Neural cell (in vitro differentiated cells): ENCODE data around the gene STON2. TPM values are rescaled to one million over a fixed set of nuclear protein-coding genes. Genes with fewer than 3 reads are reported as not detected.

Experiments used
- H2AFZ ChIP-seq: fragments of 200-600, 300-800 bp; sonication (generic), shearing (Covaris generic); 2 replicates; pipeline ENCODE4 v1.6.0; 2014; ENCODE audit warnings: low read depth, mild to moderate bottlenecking, antibody characterized with exemption, low read length, moderate library complexity
- H3F3A ChIP-seq: fragments of 200-600 bp; shearing (Covaris generic); 2 replicates; pipeline ENCODE4 v1.6.1; 2016; ENCODE audit warnings: mild to moderate bottlenecking, moderate library complexity, mixed read lengths, antibody characterized with exemption, low read length; ENCODE audit not compliant: insufficient read depth, poor library complexity, severe bottlenecking
- H3K27ac ChIP-seq: fragments of 200-600, 300-800 bp; sonication (generic), shearing (Covaris generic); 2 replicates; pipeline ENCODE4 v1.5.1; 2014; ENCODE audit warnings: mild to moderate bottlenecking, low read length, moderate library complexity
- H3K27me3 ChIP-seq: fragments of 300-800, 200-600 bp; sonication (generic), shearing (Covaris generic); 2 replicates; pipeline ENCODE4 v1.6.0; 2014; ENCODE audit warnings: mild to moderate bottlenecking, low read depth, low read length, moderate library complexity; ENCODE audit not compliant: insufficient read depth
- H3K36me3 ChIP-seq: fragments of 300-800, 200-600 bp; sonication (generic), shearing (Covaris generic); 2 replicates; pipeline ENCODE4 v1.5.1; 2014; ENCODE audit warnings: mild to moderate bottlenecking, antibody characterized with exemption, low read length, moderate library complexity; ENCODE audit not compliant: insufficient read depth
- H3K4me2 ChIP-seq: fragments of 300-800, 200-600 bp; sonication (generic), shearing (Covaris generic); 2 replicates; pipeline ENCODE4 v1.6.0; 2014; ENCODE audit warnings: mild to moderate bottlenecking, low read length
- H3K4me3 ChIP-seq: fragments of 300-800, 200-600 bp; sonication (generic), shearing (Covaris generic); 2 replicates; pipeline ENCODE4 v1.5.1; 2014; ENCODE audit warnings: mild to moderate bottlenecking, low read length, moderate library complexity
- H3K79me2 ChIP-seq: fragments of 200-600 bp; shearing (Covaris generic); replicated peaks from 2 replicates; pipeline ENCODE4 v1.6.0; 2014; ENCODE audit warnings: mild to moderate bottlenecking, low read length, moderate library complexity; ENCODE audit not compliant: insufficient read depth
- H3K9ac ChIP-seq: fragments of 300-800, 200-600 bp; sonication (generic), shearing (Covaris generic); 2 replicates; pipeline ENCODE4 v1.6.1; 2016; ENCODE audit warnings: mild to moderate bottlenecking, low read length, mixed read lengths
- H3K9me2 ChIP-seq: fragments of 200-600 bp; shearing (Covaris generic); 2 replicates; pipeline ENCODE4 v1.6.1; 2016; ENCODE audit warnings: mild to moderate bottlenecking, low read length, mixed read lengths; ENCODE audit not compliant: insufficient read depth
- H3K9me3 ChIP-seq: fragments of 200-600, 300-800 bp; sonication (generic), shearing (Covaris generic); 2 replicates; pipeline ENCODE4 v1.6.1; 2016; ENCODE audit warnings: mild to moderate bottlenecking, mixed run types, low read length, moderate library complexity, mixed read lengths
- H4K20me1 ChIP-seq: fragments of 200-600 bp; shearing (Covaris generic); 2 replicates; pipeline ENCODE4 v1.6.1; 2016; ENCODE audit warnings: mild to moderate bottlenecking, mixed run types; ENCODE audit not compliant: insufficient read depth
- CTCF ChIP-seq: fragments of 450-650 bp; IDR thresholded peaks from 2 replicates; pipeline ENCODE4 v1.5.1; 2014; ENCODE audit warnings: antibody characterized with exemption, mild to moderate bottlenecking, moderate library complexity; ENCODE audit not compliant: poor library complexity, severe bottlenecking
- EP300 ChIP-seq: fragments of 450-650 bp; conservative IDR thresholded peaks from 2 replicates; pipeline ENCODE4 v1.6.1; 2014; ENCODE audit warnings: antibody characterized with exemption, mild to moderate bottlenecking, moderate library complexity; ENCODE audit not compliant: poor library complexity, severe bottlenecking
- EZH2 ChIP-seq: fragments of 200-600, 300-800 bp; shearing (Covaris generic), sonication (generic); IDR thresholded peaks from 2 replicates; pipeline ENCODE4 v1.6.1; 2014; ENCODE audit warnings: antibody characterized with exemption, low read length, borderline replicate concordance, mild to moderate bottlenecking; ENCODE audit not compliant: insufficient read depth, poor library complexity, severe bottlenecking
- MXI1 ChIP-seq: fragments of 450-650 bp; conservative IDR thresholded peaks from 2 replicates; pipeline ENCODE4 v1.6.1; 2014; ENCODE audit warnings: antibody characterized with exemption, mild to moderate bottlenecking; ENCODE audit not compliant: poor library complexity, severe bottlenecking
- POLR2AphosphoS5 ChIP-seq: IDR thresholded peaks from 2 replicates; pipeline ENCODE4 v1.6.1; 2012
- RAD21 ChIP-seq: fragments of 450-650 bp; conservative IDR thresholded peaks from 2 replicates; pipeline ENCODE4 v1.6.1; 2014; ENCODE audit warnings: antibody characterized with exemption, mild to moderate bottlenecking, moderate library complexity
- SMC3 ChIP-seq: fragments of 450-650 bp; conservative IDR thresholded peaks from 2 replicates; pipeline ENCODE4 v1.6.1; 2014; ENCODE audit warnings: antibody characterized with exemption, mild to moderate bottlenecking, moderate library complexity; ENCODE audit not compliant: poor library complexity
- TAF1 ChIP-seq: IDR thresholded peaks from 2 replicates; pipeline ENCODE4 v1.6.1; 2012; ENCODE audit warnings: low read depth
- polyA plus RNA-seq: library from polyadenylated mRNA; depleted of rRNA; stranded (reverse); fragments of >200 nt; gene quantifications from 2 replicates; pipeline ENCODE4 v1.2.3, GENCODE V29; 2014
- TF ChIP-seq, protein P1 (sequence below): IDR thresholded peaks from 2 replicates; pipeline ENCODE4 v1.6.1; 2012; ENCODE audit warnings: borderline replicate concordance

STON2 gene
- polyA plus RNA-seq, 1 donor from 2014 or later = 11.3 TPM

DNA sequence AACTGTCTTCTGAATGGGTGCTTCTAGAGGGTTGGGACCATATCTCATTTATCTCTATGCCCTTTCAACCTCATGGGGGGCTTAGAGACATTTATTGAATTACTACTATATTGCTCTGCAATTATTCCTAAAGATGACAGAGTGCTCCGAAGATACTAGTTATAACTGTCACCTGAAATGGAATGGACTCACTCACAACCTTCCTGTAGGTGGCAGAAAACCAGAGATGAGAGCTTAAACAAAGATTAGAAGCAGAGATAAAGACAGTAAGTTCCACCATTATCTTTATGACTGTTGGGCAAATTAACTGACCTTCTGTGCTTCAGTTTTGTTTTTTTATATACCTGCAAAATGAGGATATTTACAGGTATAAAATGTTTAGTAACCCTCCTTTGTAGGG is 147.8 kb downstream of the STON2 start:
- H3K9ac ChIP-seq = no peak overlapping the region
- H3K27me3 ChIP-seq = no peaks in the 10 kb centered on the region
- no peak overlapping the region for H3K4me2 ChIP-seq
- H3K79me2 ChIP-seq = no peaks in the 10 kb centered on the region
- H3F3A ChIP-seq = no peaks in the 10 kb centered on the region
- no peak overlapping the region for H3K27ac ChIP-seq
- H2AFZ ChIP-seq = no peak overlapping the region
- no peaks in the 10 kb centered on the region for H3K9me3 ChIP-seq
- H4K20me1 ChIP-seq = no peaks in the 10 kb centered on the region
- no peaks in the 10 kb centered on the region for H3K36me3 ChIP-seq
- TF ChIP-seq TAF1 (no peak), MXI1 (no peak), POLR2AphosphoS5 (no peak), CTCF (no peak), RAD21 (no peak)
- TF ChIP-seq, protein P1, sequence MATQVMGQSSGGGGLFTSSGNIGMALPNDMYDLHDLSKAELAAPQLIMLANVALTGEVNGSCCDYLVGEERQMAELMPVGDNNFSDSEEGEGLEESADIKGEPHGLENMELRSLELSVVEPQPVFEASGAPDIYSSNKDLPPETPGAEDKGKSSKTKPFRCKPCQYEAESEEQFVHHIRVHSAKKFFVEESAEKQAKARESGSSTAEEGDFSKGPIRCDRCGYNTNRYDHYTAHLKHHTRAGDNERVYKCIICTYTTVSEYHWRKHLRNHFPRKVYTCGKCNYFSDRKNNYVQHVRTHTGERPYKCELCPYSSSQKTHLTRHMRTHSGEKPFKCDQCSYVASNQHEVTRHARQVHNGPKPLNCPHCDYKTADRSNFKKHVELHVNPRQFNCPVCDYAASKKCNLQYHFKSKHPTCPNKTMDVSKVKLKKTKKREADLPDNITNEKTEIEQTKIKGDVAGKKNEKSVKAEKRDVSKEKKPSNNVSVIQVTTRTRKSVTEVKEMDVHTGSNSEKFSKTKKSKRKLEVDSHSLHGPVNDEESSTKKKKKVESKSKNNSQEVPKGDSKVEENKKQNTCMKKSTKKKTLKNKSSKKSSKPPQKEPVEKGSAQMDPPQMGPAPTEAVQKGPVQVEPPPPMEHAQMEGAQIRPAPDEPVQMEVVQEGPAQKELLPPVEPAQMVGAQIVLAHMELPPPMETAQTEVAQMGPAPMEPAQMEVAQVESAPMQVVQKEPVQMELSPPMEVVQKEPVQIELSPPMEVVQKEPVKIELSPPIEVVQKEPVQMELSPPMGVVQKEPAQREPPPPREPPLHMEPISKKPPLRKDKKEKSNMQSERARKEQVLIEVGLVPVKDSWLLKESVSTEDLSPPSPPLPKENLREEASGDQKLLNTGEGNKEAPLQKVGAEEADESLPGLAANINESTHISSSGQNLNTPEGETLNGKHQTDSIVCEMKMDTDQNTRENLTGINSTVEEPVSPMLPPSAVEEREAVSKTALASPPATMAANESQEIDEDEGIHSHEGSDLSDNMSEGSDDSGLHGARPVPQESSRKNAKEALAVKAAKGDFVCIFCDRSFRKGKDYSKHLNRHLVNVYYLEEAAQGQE = no peak
- H3K9me2 ChIP-seq = no peaks in the 10 kb centered on the region
- H3K4me3 ChIP-seq = no peak overlapping the region

- H3K27ac ChIP-seq = no peak overlapping the region
- no peaks in the 10 kb centered on the region for H4K20me1 ChIP-seq
- no peaks in the 10 kb centered on the region for H3K79me2 ChIP-seq
- no peak overlapping the region for H3K4me3 ChIP-seq
- H3K4me2 ChIP-seq = no peak overlapping the region
- no peak overlapping the region for H2AFZ ChIP-seq
- no peak overlapping the region for H3K9ac ChIP-seq
- TF ChIP-seq CTCF = no peak
- TF ChIP-seq RAD21 = no peak
- TF ChIP-seq POLR2AphosphoS5 = no peak
- TF ChIP-seq EZH2 = no peak
- TF ChIP-seq TAF1 = no peak
- no peak for TF ChIP-seq SMC3
- no peak for TF ChIP-seq MXI1
- TF ChIP-seq, protein P1 = no peak
- TF ChIP-seq EP300 = no peak
- no peaks in the 10 kb centered on the region for H3F3A ChIP-seq
- no peaks in the 10 kb centered on the region for H3K9me3 ChIP-seq
- no peaks in the 10 kb centered on the region for H3K9me2 ChIP-seq
- H3K27me3 ChIP-seq = no peaks in the 10 kb centered on the region
- no peaks in the 10 kb centered on the region for H3K36me3 ChIP-seq
Measured at GRCh38 chr14:81247271-81247766, 152.8 kb downstream of the STON2 start.
